Endothelial cell of umbilical vein (primary cell): ENCODE measurements around the gene TXNDC15. TPM values are rescaled to one million over a fixed set of nuclear protein-coding genes. Genes with fewer than 3 reads are reported as not detected.

ENCODE experiments used
- BruUV-seq: library from RNA; stranded (reverse); fragments of 400-500 nt; replicated peaks from 2 replicates; lab custom pipeline; 2021; lab: Mats Ljungman, UMichigan
- CTCF ChIA-PET: fragments of 300-600, 350-600 bp; sonication (Branson Sonifier 250); formaldehyde crosslinking; loops from one replicate; lab custom pipeline; 2021; ENCODE audit warnings: antibody characterized with exemption, inconsistent platforms; lab: Charles Lee
- POLR2A ChIA-PET: fragments of 300-600, 350-600 bp; sonication (Branson Sonifier 250); formaldehyde crosslinking; loops from one replicate; lab custom pipeline; 2021; ENCODE audit warnings: antibody characterized with exemption, inconsistent platforms; lab: Charles Lee
- DNase-seq: peaks from one replicate; pipeline ENCODE4 v3.0.0-alpha.2; 2011; ENCODE audit warnings: low read depth, low spot score
- FAIRE-seq: peaks from 2 replicates; lab custom pipeline; 2011; peaks lifted over from hg19 to GRCh38; lab: Jason Lieb, UNC
- H2AFZ ChIP-seq: 2 replicates; pipeline ENCODE4 v1.6.0; 2012; ENCODE audit warnings: low read depth, low read length, control low read depth, inconsistent platforms
- H3K27ac ChIP-seq: 2 replicates; pipeline ENCODE4 v1.5.1; 2011; ENCODE audit warnings: low read depth, mild to moderate bottlenecking, control low read depth, low read length, moderate library complexity; ENCODE audit not compliant: insufficient read depth
- H3K27me3 ChIP-seq, 2 experiments: 2 replicates each; pipeline versions ENCODE4 v1.6.0 to v1.6.1; 2011; ENCODE audit warnings: low read length in 2 of 2, mixed read lengths in 1 of 2; ENCODE audit not compliant: control insufficient read depth in 2 of 2, insufficient read depth in 2 of 2
- H3K36me3 ChIP-seq, 2 experiments: 2 replicates in 1 of 2; 3 replicates in 1 of 2; pipeline ENCODE4 v1.5.1; 2011; ENCODE audit warnings: low read length in 2 of 2, mild to moderate bottlenecking in 1 of 2, moderate library complexity in 1 of 2; ENCODE audit not compliant: control insufficient read depth in 2 of 2, insufficient read depth in 2 of 2; ENCODE audit errors: extremely low read depth in 1 of 2
- H3K4me1 ChIP-seq: 3 replicates; pipeline ENCODE4 v1.5.1; 2011; ENCODE audit warnings: mild to moderate bottlenecking, low read length; ENCODE audit not compliant: control insufficient read depth, insufficient read depth; ENCODE audit errors: extremely low read depth
- H3K4me2 ChIP-seq: 2 replicates; pipeline ENCODE4 v1.6.1; 2011; ENCODE audit warnings: low read length, control low read depth, mixed read lengths; ENCODE audit not compliant: insufficient read depth
- H3K4me3 ChIP-seq, 3 experiments: fragments of 200-600 bp in 1 of 3; sonication (generic), shearing (Covaris generic) in 1 of 3; replicated peaks in 1 of 3; 2 replicates each; pipeline ENCODE4 v1.5.1; 2011 to 2016; ENCODE audit warnings: control low read depth in 3 of 3, low read length in 3 of 3, mild to moderate bottlenecking in 2 of 3, inconsistent platforms in 1 of 3, low read depth in 1 of 3, moderate library complexity in 1 of 3; ENCODE audit not compliant: insufficient read depth in 1 of 3
- H3K79me2 ChIP-seq: 2 replicates; pipeline ENCODE4 v1.6.0; 2012; ENCODE audit warnings: low read length, inconsistent platforms; ENCODE audit not compliant: control insufficient read depth, insufficient read depth
- H3K9ac ChIP-seq: replicated peaks from 2 replicates; pipeline ENCODE3; 2011; ENCODE audit warnings: low read length, control low read depth; ENCODE audit not compliant: insufficient read depth; ENCODE audit errors: extremely low read depth
- H3K9me1 ChIP-seq: replicated peaks from 3 replicates; pipeline ENCODE4 v1.6.0; 2011; ENCODE audit warnings: mild to moderate bottlenecking, low read length; ENCODE audit not compliant: control insufficient read depth, insufficient read depth; ENCODE audit errors: extremely low read depth
- H3K9me3 ChIP-seq: replicated peaks from 2 replicates; pipeline ENCODE4 v1.5.1; 2012; ENCODE audit warnings: low read length, inconsistent platforms; ENCODE audit not compliant: control insufficient read depth, insufficient read depth
- H4K20me1 ChIP-seq: replicated peaks from 2 replicates; pipeline ENCODE3; 2011; ENCODE audit warnings: mild to moderate bottlenecking, low read length; ENCODE audit not compliant: control insufficient read depth, insufficient read depth; ENCODE audit errors: extremely low read depth
- EZH2 ChIP-seq: IDR thresholded peaks from 2 replicates; pipeline ENCODE4 v1.6.1; 2012; ENCODE audit warnings: borderline replicate concordance, low read depth, mild to moderate bottlenecking, moderate library complexity, low read length, inconsistent platforms; ENCODE audit not compliant: severe bottlenecking
- FOS ChIP-seq: IDR thresholded peaks from 2 replicates; pipeline ENCODE4 v1.6.1; 2011; ENCODE audit warnings: mild to moderate bottlenecking, low read length, moderate library complexity, borderline replicate concordance; ENCODE audit not compliant: insufficient read depth
- GATA2 ChIP-seq: IDR thresholded peaks from 2 replicates; pipeline ENCODE4 v1.7.0; 2011; ENCODE audit warnings: low read depth, mild to moderate bottlenecking, moderate library complexity, mixed read lengths, low read length; ENCODE audit not compliant: insufficient read length, insufficient read depth
- JUN ChIP-seq: IDR thresholded peaks from 2 replicates; pipeline ENCODE4 v1.6.1; 2011; ENCODE audit warnings: borderline replicate concordance, low read depth; ENCODE audit not compliant: insufficient read length, insufficient read depth
- MAX ChIP-seq: IDR thresholded peaks from 2 replicates; pipeline ENCODE4 v1.6.1; 2011; ENCODE audit not compliant: insufficient read depth, insufficient read length
- MYC ChIP-seq: IDR thresholded peaks from one replicate; pipeline ENCODE4 v1.6.1; 2011; ENCODE audit warnings: mild to moderate bottlenecking, low read depth, low read length
- POLR2A ChIP-seq: IDR thresholded peaks from 2 replicates; pipeline ENCODE4 v1.6.1; 2012; ENCODE audit warnings: low read depth, mild to moderate bottlenecking, control low read depth, low read length
- POLR2AphosphoS5 ChIP-seq: IDR thresholded peaks from 2 replicates; pipeline ENCODE4 v1.6.1; 2012; ENCODE audit warnings: low read depth, mild to moderate bottlenecking, control low read depth, low read length, moderate library complexity; ENCODE audit not compliant: insufficient read depth
- dilution Hi-C: fragments of 300-500 bp; cut with MboI; formaldehyde crosslinking; loops from one replicate; pipeline ENCODE4 v1.15.0; 2019; ENCODE audit warnings: low sequenced_read_pairs; ENCODE audit not compliant: extremely low pct_ligation_motif_present
- intact Hi-C: fragments of 100-400 bp; cut with micrococcal nuclease; formaldehyde crosslinking; loops from one replicate; pipeline ENCODE4 v1.10.0; 2022
- polyA plus RNA-seq, 4 experiments: library from polyadenylated mRNA; depleted of rRNA in 3 of 4; stranded (reverse) in 3 of 4; unstranded in 1 of 4; fragments of >200 nt; gene quantifications; 2 replicates each; pipeline versions ENCODE4 v1.2.1 to v1.2.3, GENCODE V29; 2011 to 2012; ENCODE audit warnings: missing spikeins in 1 of 4
- total RNA-seq: library from RNA; stranded (reverse); gene quantifications from 2 replicates; pipeline ENCODE4 v1.2.3, GENCODE V29; 2021
- TF ChIP-seq, protein P1 (sequence below), 2 donors: IDR thresholded peaks; 1 replicate in 1 of 2; 2 replicates in 1 of 2; pipeline ENCODE4 v1.5.1; 2011; ENCODE audit warnings: low read length in 2 of 2, mild to moderate bottlenecking in 2 of 2, moderate library complexity in 2 of 2, control low read depth in 1 of 2, inconsistent platforms in 1 of 2, low read depth in 1 of 2; ENCODE audit not compliant: insufficient read depth in 1 of 2; ENCODE audit errors: extremely low read depth in 1 of 2

The TXNDC15 gene
- total and polyA plus RNA-seq, 2 donors (not counting 3 experiments of a cell fraction or from before 2014, with no cell fraction given) = 57.2 to 68.6 TPM

DNA sequence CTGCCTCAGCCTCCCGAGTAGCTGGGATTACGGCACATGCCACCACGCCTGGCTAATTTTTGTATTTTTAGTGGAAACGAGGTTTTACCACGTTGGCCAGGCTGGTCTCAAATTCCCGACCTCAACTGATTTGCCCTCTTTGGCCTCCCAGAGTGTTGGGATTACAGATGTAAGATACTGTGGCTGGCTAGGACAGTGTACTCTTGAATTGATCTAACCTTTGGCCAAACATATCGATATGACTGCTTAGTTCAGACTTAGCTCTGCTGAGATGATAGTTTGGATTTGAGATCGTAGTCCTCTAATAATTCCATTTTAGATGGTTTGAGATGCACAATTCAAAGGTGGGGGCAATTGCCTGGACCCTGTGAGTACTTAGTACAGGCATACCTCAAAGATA lies 15.2 kb downstream of the TXNDC15 start:
- DNase-seq = no peak
- dilution Hi-C loops = no loop called here
- Histone ChIP-seq H3K4me2 (no peak overlapping the region), H3K27ac (no peak overlapping the region), H3K9me3 (no peaks in the 10 kb centered on the region), H2AFZ (no peak overlapping the region), H3K36me3 (peaks cover 0 to 2% of the 10 kb centered on the region in 2 experiments), H4K20me1 (no peaks in the 10 kb centered on the region), H3K4me1 (no peaks in the 10 kb centered on the region), H3K4me3 (no peak overlapping the region), H3K79me2 (peaks cover 4% of the 10 kb centered on the region), H3K9ac (no peak overlapping the region), H3K27me3 (no peaks in the 10 kb centered on the region), H3K9me1 (no peaks in the 10 kb centered on the region)
- no peak for FAIRE-seq
- ChIA-PET POLR2A (no interaction called here), CTCF (no interaction called here)
- no peak for TF ChIP-seq MYC
- no peak for TF ChIP-seq MAX
- no peak for TF ChIP-seq POLR2A
- no peak for TF ChIP-seq GATA2
- TF ChIP-seq FOS = no peak
- TF ChIP-seq, protein P1, sequence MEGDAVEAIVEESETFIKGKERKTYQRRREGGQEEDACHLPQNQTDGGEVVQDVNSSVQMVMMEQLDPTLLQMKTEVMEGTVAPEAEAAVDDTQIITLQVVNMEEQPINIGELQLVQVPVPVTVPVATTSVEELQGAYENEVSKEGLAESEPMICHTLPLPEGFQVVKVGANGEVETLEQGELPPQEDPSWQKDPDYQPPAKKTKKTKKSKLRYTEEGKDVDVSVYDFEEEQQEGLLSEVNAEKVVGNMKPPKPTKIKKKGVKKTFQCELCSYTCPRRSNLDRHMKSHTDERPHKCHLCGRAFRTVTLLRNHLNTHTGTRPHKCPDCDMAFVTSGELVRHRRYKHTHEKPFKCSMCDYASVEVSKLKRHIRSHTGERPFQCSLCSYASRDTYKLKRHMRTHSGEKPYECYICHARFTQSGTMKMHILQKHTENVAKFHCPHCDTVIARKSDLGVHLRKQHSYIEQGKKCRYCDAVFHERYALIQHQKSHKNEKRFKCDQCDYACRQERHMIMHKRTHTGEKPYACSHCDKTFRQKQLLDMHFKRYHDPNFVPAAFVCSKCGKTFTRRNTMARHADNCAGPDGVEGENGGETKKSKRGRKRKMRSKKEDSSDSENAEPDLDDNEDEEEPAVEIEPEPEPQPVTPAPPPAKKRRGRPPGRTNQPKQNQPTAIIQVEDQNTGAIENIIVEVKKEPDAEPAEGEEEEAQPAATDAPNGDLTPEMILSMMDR (IDR thresholded peaks at IDR 0.05; ENCODE audit: extremely low read depth in 1 of 2, insufficient read depth in 1 of 2, low read depth in 1 of 2, low read length in 2 of 2) = no peak
- no peak for TF ChIP-seq POLR2AphosphoS5
- no peak for TF ChIP-seq EZH2
- no peak for TF ChIP-seq JUN
- BruUV-seq = no TSS peak
- intact Hi-C loops = no loop called here
